GM12872 (cell line): ENCODE measurements around the gene OPRL1.

ENCODE experiments used
- CTCF ChIP-seq: IDR thresholded peaks from 3 replicates; pipeline ENCODE4 v1.5.1; 2011; ENCODE audit warnings: low read depth, mild to moderate bottlenecking, low read length, moderate library complexity; ENCODE audit not compliant: insufficient read depth

Gene OPRL1

GRCh38 chr20:64055396-64055892 is 24.4 kb upstream of the OPRL1 start:
- no peak for TF ChIP-seq CTCF

- TF ChIP-seq CTCF, result no peak
Observed at GRCh38 chr20:64055893-64056638, 23.8 kb upstream of the OPRL1 start.

DNA sequence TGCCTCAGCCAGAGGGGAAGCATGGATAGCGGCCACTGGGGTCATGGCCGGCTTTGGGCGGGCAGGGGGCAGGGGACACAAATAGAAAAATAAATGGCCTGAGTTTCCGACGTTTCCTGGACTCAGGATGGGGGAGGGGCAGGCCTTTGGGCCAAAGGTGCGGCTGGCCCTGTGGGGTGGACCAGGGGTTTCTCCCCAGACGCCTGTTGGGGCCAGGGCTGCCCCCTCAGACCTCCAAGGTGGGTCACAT is 23.3 kb upstream of the OPRL1 start:
- no peak for TF ChIP-seq CTCF

DNA sequence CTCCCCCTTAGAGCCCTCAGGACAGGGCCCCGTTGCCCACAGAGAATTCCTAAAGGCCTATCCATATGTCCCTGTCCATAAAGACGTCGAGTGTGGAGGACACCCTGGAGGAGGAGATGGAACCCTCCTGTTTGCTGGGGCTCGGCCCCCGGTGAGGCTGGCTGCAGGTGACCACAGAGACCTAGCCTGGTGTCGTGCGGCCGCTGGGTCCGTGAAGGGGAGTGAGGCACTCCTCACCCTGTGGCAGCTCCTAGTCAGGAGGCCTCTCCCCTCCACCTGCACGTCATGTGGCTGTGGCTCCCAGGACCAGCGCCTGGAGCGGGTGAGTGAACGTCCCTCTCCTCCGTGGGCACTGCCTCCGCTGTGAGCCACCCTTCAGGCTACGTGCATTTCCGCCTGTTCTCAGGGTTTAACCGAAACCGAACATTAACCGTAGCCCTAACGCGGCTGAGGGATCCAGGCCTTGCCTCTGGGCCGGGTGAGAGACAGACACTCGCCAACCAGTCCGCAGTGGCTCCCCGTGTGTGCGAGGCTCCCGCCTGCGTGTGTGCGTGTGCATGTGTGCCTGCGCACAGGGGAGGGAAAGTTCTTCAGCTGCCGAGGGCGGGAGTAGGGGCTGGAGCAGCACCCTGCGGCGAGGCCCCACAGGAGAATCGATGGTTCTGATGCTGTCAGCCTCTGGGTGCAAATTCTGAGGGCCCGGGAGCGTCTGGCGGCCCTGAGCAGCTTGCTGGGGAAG is 22.8 kb upstream of the OPRL1 start:
- no peak for TF ChIP-seq CTCF

- TF ChIP-seq CTCF, result peak; percentile 95
Observed at GRCh38 chr20:64057628-64058498, 22.0 kb upstream of the OPRL1 start.

GRCh38 chr20:64058536-64058935 is 21.3 kb upstream of the OPRL1 start:
- no peak for TF ChIP-seq CTCF

DNA sequence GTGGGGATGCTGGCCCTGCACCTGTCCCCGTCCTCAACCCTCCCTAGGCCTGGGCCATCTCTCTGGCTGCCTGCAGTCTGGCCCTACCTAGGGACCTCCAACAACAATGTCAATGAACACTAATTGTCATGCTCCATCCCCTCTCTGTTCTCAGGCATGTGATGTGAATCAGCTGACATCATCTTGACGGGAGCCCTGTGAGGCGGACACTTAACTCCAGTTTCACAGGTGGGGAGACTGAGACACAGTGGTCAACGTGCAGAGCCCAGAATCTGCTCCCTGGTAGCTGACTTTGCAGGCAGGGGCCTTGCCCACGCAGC is 17.6 kb upstream of the OPRL1 start:
- TF ChIP-seq CTCF, result no peak
